GM19025 (cell line): ENCODE data around the gene ZNF433.
"Not testable (repeated sequence)": the region's sequence is repeated elsewhere in the genome, so short reads cannot be mapped to it uniquely, and the experiment has no call there.

Source experiments
- ATAC-seq: cut with Tn5 transposase; IDR thresholded peaks from one replicate; pipeline ENCODE4 v1.9.1; 2021; ENCODE audit warnings: mild to moderate bottlenecking, low read depth, moderate library complexity; ENCODE audit not compliant: unreplicated experiment

The ZNF433 gene

DNA sequence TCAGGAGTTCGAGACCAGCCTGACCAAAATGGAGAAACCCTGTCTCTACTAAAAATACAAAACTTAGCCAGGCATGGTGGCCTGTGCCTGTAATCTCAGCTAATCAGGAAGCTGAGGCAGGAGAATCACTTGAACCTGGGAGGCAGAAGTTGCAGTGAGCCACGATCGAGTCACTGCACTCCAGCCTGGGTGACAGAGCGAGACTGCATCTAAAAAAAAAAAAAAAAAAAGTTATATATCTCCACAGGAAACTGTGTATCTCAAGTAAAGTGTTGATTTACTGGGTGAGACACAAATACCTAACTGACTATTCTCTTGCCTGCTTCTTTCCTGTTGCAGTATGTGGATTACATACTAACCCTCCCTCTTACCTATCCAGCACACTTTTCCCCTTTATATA lies 43.6 kb downstream of the ZNF433 start:
- ATAC-seq, result not testable (repeated sequence)

DNA sequence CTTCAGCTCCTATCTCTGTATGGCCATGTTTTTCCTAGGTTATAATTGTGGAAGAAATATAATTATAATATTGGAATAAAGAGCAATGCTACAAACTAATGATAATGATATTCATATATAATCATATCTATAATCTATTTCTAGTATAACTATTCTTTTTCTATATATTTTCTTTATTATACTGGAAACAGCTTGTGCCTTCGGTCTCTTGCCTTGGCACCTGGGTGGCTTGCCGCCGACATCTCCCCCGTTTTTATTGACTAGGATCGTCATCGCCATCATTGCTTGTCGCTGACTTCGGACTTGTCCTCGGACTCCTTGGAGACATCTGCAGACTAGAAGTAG lies 46.4 kb downstream of the ZNF433 start:
- no peak for ATAC-seq

DNA sequence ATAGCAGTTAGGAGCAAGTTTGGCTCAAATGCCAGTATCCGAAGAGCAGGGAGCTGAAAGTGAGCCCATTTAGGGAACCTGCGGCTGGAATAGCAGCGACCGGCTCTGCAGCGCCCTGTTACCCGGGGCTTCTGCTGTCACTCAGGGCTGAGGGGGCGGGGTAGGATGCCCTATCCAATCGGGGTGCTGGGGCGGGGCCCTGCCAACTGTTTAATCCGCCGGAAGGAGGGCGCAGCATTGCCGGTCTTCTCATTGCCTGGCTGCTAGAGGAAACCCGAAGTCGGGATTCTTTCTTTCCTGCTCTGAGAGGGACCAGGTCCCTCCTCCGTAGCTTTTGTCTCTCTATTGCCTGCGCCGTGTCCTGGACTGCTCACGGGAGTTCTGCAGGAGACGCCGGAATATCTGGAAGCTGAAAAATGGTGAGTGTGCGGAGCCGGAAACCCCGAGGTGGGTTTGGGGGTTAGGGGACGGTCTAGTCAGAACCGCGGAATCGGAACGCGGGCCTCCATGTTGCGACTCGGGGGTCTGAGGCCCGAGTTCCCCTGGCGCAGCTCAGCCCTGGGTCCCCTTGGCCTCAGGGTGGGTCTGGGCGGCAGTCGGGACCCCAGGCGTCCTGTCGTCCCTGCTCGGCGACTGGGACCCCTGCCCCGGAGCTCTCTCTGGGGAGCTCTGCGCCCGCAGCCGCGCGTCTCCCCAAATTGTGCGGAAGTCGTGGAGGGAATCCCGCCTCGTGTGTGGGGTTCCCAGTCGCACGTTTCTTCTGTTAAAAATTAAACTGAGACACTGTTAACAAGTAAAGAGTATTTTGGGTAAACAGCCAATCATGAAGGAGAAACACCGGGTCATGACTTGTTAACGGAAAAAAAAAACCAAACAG lies 47.8 kb downstream of the ZNF433 start:
- peak; percentile 87 for ATAC-seq

DNA sequence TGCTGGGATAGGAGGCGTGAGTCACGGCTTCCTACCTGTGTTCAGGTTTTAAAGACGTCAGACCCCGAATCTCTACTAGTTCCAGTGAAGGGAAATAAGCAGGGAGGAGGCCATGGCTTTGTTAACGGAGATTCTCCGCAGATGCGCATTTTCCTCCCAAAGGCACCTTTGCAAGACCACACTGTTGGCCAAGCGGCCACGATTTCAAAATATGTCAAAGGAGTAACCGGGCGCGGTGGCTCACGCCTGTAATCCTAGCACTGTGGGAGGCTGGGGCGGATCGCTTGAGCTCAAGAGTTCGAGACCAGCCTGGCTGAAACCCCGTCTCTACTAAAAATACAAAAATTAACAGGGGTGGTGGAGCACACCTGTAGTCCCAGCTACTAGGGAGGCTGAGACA lies 48.7 kb downstream of the ZNF433 start:
- ATAC-seq, result no peak

DNA sequence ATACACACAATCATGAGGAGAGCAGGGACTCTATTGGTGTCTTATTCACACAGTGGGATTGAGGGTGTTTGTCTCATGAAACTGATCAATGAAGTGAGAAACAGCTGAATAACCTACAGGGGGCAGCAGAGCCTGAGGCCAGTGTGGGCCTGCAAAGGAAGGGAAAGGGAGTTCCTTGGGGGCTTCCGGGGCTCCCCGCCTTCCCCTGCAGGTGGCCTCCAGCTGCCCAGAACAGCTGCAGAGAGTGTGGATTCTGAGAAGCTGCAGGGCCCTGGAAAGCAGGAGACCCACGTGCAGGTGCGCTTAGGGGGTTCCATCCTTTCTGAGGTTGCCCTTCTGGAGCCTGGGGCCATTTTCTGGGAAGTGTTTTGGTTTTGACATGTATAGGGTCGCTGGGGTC lies 50.5 kb downstream of the ZNF433 start:
- ATAC-seq, result no peak

DNA sequence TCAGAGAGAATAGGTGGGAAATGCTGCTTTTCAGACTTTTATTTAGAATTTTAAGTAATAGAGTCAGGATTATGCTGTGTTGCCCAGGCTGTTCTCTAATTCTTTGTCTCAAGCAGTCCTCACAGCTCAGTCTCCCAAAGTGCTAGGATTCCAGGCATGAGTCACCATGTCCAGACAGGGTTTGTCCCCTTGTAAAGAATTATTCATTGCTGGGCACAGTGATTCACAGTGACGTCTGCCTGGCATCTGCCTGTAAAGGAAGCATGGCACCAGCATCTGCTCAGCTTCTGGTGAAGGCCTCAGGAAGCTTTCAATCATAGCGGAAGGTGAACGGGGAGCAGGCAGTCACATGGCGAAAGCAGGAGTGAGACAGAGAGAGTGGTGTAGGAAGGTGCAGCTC lies 53.0 kb downstream of the ZNF433 start:
- ATAC-seq, result no peak

DNA sequence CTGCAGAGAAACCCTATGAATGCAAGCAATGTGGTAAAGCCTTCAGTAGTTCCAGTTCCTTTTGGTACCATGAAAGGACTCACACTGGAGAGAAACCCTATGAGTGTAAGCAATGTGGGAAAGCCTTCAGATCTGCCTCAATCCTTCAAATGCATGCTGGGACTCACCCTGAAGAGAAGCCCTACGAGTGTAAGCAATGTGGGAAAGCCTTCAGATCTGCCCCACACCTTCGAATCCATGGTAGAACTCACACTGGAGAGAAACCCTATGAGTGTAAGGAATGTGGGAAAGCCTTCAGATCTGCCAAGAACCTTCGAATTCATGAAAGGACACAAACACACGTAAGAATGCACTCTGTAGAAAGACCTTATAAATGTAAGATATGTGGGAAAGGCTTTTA lies 56.0 kb downstream of the ZNF433 start:
- ATAC-seq, result no peak

DNA sequence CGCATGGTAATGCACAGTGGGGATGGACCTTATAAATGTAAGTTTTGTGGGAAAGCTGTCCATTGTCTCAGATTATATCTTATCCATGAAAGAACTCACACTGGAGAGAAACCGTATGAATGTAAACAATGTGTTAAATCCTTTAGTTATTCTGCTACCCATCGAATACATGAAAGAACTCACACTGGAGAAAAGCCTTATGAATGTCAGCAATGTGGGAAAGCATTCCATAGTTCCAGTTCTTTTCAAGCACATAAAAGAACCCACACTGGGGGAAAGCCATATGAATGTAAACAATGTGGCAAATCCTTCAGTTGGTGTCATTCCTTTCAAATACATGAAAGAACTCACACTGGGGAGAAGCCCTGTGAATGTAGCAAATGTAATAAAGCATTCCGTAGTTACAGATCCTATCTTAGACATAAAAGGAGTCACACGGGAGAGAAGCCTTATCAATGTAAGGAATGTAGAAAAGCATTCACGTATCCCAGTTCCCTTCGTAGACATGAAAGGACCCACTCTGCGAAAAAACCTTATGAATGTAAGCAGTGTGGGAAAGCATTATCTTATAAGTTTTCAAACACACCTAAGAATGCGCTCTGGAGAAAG lies 56.9 kb downstream of the ZNF433 start:
- ATAC-seq, result no peak

DNA sequence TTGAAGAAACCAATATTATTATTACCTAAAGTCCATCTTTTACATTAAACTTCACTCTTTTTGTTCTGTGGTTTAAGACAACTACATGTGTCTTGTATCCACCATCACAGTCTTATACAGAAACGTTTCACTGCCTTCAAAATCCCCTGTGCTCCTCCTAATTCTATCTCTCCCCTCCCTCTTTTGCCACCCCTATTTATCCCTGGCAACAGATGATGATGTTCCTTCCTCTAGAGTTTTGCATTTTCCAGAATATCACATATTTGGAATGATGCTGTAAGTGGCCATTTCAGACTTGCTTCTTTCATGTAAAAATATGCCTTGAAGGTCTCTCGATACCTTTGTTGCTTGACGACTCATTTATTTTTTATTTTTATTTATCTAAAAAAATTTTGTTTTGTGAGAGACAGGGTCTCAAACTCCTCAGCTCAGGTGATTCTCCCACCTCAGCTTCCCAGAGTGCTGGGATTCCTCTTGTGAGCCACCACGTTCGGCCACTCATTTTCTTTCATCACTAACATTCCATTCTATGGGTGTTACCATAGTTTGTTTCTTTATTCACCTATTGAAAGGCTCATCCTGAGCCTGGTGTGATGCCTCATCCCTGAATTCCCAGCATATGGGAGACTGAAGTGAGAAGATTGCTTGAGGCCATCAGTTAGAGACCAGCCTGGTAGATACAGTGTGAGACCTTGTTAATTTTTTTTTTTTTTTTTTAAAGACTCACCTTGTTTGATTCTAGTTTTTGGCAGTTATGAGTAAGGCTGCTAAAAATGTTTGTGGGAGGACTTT lies 62.3 kb downstream of the ZNF433 start:
- ATAC-seq, result no peak

DNA sequence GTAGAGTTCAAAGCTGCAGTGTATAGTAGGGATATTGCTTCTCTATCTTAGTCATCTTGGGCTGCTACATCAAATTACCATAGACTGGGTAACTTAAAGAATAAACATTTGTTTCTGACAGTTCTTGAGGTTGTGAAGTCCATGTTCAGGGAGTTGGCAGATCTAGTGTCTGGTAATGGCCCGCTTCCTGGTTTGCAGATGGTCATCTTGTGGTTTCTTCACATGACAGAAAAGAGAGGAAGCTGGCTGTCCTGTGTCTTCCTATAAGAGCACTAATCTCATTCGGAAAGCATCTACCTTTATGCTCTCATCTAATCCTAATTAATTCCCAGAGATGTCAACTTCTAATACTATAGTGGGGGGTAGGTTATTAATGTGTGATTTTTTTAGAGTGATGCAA lies 64.4 kb downstream of the ZNF433 start:
- no peak for ATAC-seq

DNA sequence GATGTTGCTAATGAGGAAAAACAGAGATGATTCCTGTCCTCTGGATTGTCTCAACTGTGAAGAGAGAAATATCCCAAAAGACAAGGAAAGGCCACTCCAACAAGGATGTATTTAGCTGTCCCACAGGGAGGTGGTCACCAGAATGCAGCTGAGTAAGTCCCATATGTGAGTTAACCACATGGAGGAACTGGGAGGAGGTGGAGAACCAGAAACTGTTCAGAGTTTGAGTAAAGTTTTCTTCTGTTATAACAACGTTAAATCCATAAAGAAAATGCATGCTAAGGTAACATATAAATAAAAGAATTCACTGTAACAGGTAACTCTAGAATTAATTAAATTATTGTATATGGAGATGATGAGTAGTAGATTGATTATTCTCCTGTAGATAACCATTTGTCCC lies 65.3 kb downstream of the ZNF433 start:
- no peak for ATAC-seq

DNA sequence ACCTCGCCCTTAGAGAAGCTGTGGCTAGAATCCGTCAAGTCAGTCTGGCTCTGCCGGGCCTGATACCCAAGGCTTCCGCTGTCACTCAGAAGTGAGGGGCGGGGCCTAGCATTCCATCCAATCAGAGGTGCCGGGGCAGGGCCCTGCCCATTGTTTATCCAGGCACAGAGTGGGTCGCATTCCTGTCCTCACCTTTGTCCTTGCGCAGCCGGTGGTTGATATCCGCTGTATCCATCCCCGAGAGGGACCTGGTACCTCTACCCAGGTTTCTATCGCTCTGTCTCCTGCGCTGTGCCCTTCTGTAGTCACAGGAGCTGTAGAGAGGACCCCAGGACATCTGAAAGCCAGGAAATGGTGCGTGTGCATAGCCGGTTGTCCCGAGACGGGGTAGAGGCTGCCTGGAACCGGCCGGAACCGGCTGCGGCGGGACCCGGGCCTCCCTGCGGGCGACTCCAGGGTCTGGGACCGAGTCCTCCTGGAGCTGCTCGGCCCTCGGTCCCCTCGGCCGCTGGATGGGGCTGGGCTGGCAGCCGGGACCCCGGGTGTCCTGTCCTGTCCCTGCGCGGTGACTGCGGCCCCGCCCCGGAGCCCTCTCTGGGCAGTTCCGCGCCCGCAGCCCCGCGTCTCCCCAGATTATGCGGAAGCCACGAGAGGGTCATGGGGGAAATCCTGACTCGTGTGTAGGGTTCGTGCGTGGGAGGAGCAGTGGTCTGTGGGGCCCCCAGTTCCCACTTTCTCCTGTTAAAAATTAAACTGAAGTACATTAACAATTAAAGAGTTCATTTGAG lies 70.4 kb downstream of the ZNF433 start, which contains the start of gene ZNF763:
TSS of gene ZNF763 (plus strand) at position 183 of the 788 bp plus-strand sequence. CDS start at position 352, 169 bp downstream.
- ATAC-seq, result peak; percentile 86
